DMS153 treated with DMSO at 0.1 percent for 48 hours (cell line): Measurements from ENCODE around the gene FOXL1.

ENCODE experiments used
- DNase-seq: peaks from one replicate; lab custom pipeline; 2025; ENCODE audit not compliant: unreplicated experiment; lab: John Stamatoyannopoulos, UW

FOXL1 gene

GRCh38 chr16:86628614-86629013, 50.3 kb downstream of the FOXL1 start:
- no peak for DNase-seq

GRCh38 chr16:86630471-86630870, 52.1 kb downstream of the FOXL1 start:
- no peak for DNase-seq

GRCh38 chr16:86631444-86631843, 53.1 kb downstream of the FOXL1 start:
- DNase-seq, result no peak
